GM13977 (cell line): ENCODE measurements around the gene TACC2.

ENCODE experiments used
- DNase-seq: peaks from one replicate; pipeline ENCODE4 v3.0.0; 2012; ENCODE audit warnings: low spot score
- CTCF ChIP-seq: IDR thresholded peaks from 2 replicates; pipeline ENCODE4 v1.5.1; 2012; ENCODE audit warnings: mild to moderate bottlenecking, control low read depth; ENCODE audit not compliant: insufficient read depth; ENCODE audit errors: extremely low read depth, missing control alignments
- in situ Hi-C: fragments of 300-500 bp; cut with MboI; formaldehyde crosslinking; loops from one replicate; pipeline ENCODE4 v1.12.0; 2022; ENCODE audit warnings: low sequenced_read_pairs, low pct_unique_long_range_greater_than_20kb, mixed read lengths, inconsistent platforms; ENCODE audit not compliant: unreplicated experiment

TACC2 gene

GRCh38 chr10:122258136-122259074, 269.4 kb downstream of the TACC2 start:
- no peak for TF ChIP-seq CTCF
- in situ Hi-C loops, result no loop called here
- no peak for DNase-seq

GRCh38 chr10:122259075-122259466, 270.1 kb downstream of the TACC2 start:
- TF ChIP-seq CTCF, result no peak
- no peak for DNase-seq
- in situ Hi-C loops, result no loop called here

GRCh38 chr10:122261584-122261983, 272.6 kb downstream of the TACC2 start:
- TF ChIP-seq CTCF, result no peak
- no peak for DNase-seq
- in situ Hi-C loops, result no loop called here

- DNase-seq, result no peak
- in situ Hi-C loops, result no loop called here
- TF ChIP-seq CTCF, result no peak
Observed at GRCh38 chr10:122263971-122264370, 275.0 kb downstream of the TACC2 start.

GRCh38 chr10:122264436-122264835, 275.5 kb downstream of the TACC2 start:
- in situ Hi-C loops, result no loop called here
- no peak for DNase-seq
- no peak for TF ChIP-seq CTCF

GRCh38 chr10:122264931-122265330, 276.0 kb downstream of the TACC2 start:
- no peak for DNase-seq
- no peak for TF ChIP-seq CTCF
- in situ Hi-C loops, result no loop called here
